ENCODE measurements around the gene EARS2. TPM values are rescaled to one million over a fixed set of nuclear protein-coding genes. Genes with fewer than 3 reads are reported as not detected.

Gene EARS2
- polyA plus RNA-seq, 1 donor from 2014 or later: 22.2 TPM

DNA sequence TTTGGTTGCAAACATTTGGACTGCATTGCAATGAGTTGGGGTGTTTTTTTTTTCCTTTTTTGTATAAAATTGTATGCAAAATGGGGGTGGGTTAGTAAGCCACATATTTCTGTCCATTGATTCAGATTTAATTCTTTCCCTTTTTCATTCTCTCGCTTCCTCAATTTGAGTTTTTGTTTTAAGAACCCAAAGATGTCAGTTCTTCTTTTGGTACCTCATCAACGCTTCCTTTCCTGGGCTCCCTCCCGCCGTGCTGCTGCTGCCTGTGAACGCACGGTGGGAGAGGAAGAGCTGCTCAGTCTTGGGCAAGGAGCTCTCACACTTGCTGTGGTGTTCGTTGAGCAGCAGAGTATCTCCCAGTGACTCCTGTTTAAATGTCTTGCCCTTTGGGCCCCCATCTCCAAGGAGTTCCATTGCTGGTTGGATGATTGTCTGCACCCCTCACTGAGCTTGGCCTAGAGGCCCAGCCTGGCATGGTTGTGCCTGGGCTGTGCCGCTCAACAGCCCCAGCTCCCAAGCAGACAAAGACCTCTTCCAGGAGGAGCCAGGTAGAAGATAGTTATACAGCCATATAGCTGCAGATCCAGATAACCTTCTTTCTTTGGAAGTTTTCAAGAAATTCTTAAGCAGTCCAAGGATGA, 14.0 kb upstream of the EARS2 start:
- no peak overlapping the region for H3K9ac ChIP-seq (ENCODE audit: low read length)

DNA sequence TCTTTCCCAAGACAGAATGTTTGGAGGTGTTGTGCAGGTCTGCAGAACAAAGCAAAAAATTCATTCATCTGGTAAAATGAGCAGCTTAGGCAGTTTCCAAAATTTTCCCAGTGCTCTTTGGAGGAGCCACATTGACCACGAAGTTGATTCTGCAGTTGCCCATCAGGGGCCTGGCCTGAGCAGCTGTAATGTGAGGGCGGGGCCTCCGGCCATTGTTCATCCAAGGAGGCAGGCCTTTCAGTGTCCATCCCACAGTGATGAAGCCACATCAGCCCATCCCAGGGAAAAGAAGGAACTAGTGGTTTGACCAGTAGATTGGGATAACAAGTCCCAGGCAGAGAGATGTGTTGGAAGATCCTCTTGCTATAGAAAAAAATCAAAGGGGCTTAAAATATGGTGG, 10.5 kb upstream of the EARS2 start:
- H2AFZ ChIP-seq (ENCODE audit: low read depth, low read length): no peak overlapping the region
- H3K9me2 ChIP-seq (ENCODE audit: insufficient read depth, low read length): no peaks in the 10 kb centered on the region
- H3K27ac ChIP-seq (ENCODE audit: low read length): no peak overlapping the region
- H3K9me3 ChIP-seq (ENCODE audit: low read length): no peaks in the 10 kb centered on the region
- no peak overlapping the region for H3K4me3 ChIP-seq (ENCODE audit: low read length)
- H3K4me2 ChIP-seq (ENCODE audit: low read length): no peak overlapping the region
- no peaks in the 10 kb centered on the region for H3K79me2 ChIP-seq (replicated peaks; ENCODE audit: insufficient read depth, low read length)
- no peaks in the 10 kb centered on the region for H3F3A ChIP-seq (ENCODE audit: insufficient read depth, low read length, poor library complexity, severe bottlenecking)
- H4K20me1 ChIP-seq (ENCODE audit: insufficient read depth): no peaks in the 10 kb centered on the region
- H3K9ac ChIP-seq (ENCODE audit: low read length): no peak overlapping the region
- no peaks in the 10 kb centered on the region for H3K36me3 ChIP-seq (ENCODE audit: insufficient read depth, low read length)
- H3K27me3 ChIP-seq (ENCODE audit: insufficient read depth, low read depth, low read length): no peaks in the 10 kb centered on the region
- no peak for TF ChIP-seq EP300 (conservative IDR thresholded peaks at IDR 0.05; ENCODE audit: poor library complexity, severe bottlenecking)
- no peak for TF ChIP-seq TAF1 (IDR thresholded peaks at IDR 0.05; ENCODE audit: low read depth)
- TF ChIP-seq SMC3 (conservative IDR thresholded peaks at IDR 0.05; ENCODE audit: poor library complexity): no peak
- TF ChIP-seq MXI1 (conservative IDR thresholded peaks at IDR 0.05; ENCODE audit: poor library complexity, severe bottlenecking): no peak
- no peak for TF ChIP-seq RAD21 (conservative IDR thresholded peaks at IDR 0.05)
- TF ChIP-seq, protein P1, sequence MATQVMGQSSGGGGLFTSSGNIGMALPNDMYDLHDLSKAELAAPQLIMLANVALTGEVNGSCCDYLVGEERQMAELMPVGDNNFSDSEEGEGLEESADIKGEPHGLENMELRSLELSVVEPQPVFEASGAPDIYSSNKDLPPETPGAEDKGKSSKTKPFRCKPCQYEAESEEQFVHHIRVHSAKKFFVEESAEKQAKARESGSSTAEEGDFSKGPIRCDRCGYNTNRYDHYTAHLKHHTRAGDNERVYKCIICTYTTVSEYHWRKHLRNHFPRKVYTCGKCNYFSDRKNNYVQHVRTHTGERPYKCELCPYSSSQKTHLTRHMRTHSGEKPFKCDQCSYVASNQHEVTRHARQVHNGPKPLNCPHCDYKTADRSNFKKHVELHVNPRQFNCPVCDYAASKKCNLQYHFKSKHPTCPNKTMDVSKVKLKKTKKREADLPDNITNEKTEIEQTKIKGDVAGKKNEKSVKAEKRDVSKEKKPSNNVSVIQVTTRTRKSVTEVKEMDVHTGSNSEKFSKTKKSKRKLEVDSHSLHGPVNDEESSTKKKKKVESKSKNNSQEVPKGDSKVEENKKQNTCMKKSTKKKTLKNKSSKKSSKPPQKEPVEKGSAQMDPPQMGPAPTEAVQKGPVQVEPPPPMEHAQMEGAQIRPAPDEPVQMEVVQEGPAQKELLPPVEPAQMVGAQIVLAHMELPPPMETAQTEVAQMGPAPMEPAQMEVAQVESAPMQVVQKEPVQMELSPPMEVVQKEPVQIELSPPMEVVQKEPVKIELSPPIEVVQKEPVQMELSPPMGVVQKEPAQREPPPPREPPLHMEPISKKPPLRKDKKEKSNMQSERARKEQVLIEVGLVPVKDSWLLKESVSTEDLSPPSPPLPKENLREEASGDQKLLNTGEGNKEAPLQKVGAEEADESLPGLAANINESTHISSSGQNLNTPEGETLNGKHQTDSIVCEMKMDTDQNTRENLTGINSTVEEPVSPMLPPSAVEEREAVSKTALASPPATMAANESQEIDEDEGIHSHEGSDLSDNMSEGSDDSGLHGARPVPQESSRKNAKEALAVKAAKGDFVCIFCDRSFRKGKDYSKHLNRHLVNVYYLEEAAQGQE (IDR thresholded peaks at IDR 0.05; ENCODE audit: borderline replicate concordance): no peak
- TF ChIP-seq EZH2 (IDR thresholded peaks at IDR 0.05; ENCODE audit: borderline replicate concordance, insufficient read depth, low read length, poor library complexity, severe bottlenecking): no peak
- TF ChIP-seq POLR2AphosphoS5 (IDR thresholded peaks at IDR 0.05): no peak
- TF ChIP-seq, protein P2, sequence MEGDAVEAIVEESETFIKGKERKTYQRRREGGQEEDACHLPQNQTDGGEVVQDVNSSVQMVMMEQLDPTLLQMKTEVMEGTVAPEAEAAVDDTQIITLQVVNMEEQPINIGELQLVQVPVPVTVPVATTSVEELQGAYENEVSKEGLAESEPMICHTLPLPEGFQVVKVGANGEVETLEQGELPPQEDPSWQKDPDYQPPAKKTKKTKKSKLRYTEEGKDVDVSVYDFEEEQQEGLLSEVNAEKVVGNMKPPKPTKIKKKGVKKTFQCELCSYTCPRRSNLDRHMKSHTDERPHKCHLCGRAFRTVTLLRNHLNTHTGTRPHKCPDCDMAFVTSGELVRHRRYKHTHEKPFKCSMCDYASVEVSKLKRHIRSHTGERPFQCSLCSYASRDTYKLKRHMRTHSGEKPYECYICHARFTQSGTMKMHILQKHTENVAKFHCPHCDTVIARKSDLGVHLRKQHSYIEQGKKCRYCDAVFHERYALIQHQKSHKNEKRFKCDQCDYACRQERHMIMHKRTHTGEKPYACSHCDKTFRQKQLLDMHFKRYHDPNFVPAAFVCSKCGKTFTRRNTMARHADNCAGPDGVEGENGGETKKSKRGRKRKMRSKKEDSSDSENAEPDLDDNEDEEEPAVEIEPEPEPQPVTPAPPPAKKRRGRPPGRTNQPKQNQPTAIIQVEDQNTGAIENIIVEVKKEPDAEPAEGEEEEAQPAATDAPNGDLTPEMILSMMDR (IDR thresholded peaks at IDR 0.05; ENCODE audit: poor library complexity, severe bottlenecking): no peak

More for the DNA sequence above, 14.0 kb upstream of the EARS2 start:
- no peaks in the 10 kb centered on the region for H3K9me3 ChIP-seq (ENCODE audit: low read length)
- H3K27ac ChIP-seq (ENCODE audit: low read length): no peak overlapping the region
- no peaks in the 10 kb centered on the region for H3K79me2 ChIP-seq (replicated peaks; ENCODE audit: insufficient read depth, low read length)
- H3K36me3 ChIP-seq (ENCODE audit: insufficient read depth, low read length): no peaks in the 10 kb centered on the region
- no peaks in the 10 kb centered on the region for H3K27me3 ChIP-seq (ENCODE audit: insufficient read depth, low read depth, low read length)
- no peak overlapping the region for H3K4me2 ChIP-seq (ENCODE audit: low read length)
- no peaks in the 10 kb centered on the region for H3K9me2 ChIP-seq (ENCODE audit: insufficient read depth, low read length)
- no peaks in the 10 kb centered on the region for H3F3A ChIP-seq (ENCODE audit: insufficient read depth, low read length, poor library complexity, severe bottlenecking)
- H2AFZ ChIP-seq (ENCODE audit: low read depth, low read length): no peak overlapping the region
- no peak for TF ChIP-seq SMC3 (conservative IDR thresholded peaks at IDR 0.05; ENCODE audit: poor library complexity)
- no peak for TF ChIP-seq TAF1 (IDR thresholded peaks at IDR 0.05; ENCODE audit: low read depth)
- no peaks in the 10 kb centered on the region for H4K20me1 ChIP-seq (ENCODE audit: insufficient read depth)
- H3K4me3 ChIP-seq (ENCODE audit: low read length): no peak overlapping the region
